DMS53 (cell line): Measurements from ENCODE around the gene HMGXB3.
A peak's percentile ranks its signal among the peaks of the same experiment; 100 is the strongest.
"Not testable (repeated sequence)": the region's sequence is repeated elsewhere in the genome, so short reads cannot be mapped to it uniquely, and the experiment has no call there.

Experiments
- DNase-seq: peaks from one replicate; lab custom pipeline; 2025; lab: John Stamatoyannopoulos, UW

The HMGXB3 gene

DNA sequence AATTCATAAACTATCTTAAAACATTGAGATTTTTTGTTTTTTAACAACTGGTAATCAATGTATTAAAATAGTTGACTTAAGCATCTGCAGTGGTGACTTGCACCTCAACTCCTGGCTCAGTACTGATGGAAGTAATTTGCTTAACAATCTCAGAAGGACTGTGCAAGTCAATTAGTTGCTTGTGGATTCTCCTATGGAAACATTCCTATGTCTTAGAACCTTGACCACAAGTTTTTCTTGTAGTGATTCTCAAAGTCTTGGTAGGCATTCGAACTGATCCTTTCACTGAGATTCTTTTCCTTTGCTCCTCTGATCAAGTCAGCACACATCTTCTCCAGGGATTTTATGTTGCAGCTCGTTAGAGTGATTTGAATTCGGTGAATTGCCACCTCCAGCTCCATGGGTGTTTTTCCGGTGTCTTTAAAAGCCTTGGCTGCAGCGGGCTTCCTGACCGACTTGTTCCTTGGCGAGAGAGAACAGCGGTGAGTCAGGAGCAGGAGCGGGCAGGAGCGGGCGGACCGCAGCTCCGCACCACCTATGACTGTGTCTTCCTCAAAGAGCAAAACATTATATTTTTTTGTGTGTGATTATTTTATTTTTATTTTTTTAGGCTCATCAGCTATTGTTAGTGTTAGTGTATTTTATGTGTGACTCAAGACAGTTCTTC is 21.1 kb downstream of the HMGXB3 start:
- DNase-seq = no peak

DNA sequence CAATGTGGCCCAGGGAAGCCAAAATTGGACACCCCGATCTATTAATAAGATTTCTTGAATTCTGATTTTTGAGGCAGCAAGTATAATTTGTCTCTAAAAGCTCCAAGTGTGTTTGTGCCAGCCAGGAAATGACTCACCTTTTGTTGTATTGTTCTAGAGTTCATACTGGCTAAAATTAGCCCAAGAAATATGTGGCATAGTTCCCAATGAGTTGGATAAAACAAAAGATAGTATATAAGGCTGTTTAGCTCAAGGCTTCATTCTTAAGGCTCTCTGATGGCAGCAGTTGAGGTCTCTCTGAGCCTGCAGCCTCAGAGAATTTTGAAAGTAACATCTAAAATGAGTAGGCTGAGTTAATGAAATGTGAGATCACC is 21.6 kb downstream of the HMGXB3 start:
- DNase-seq = peak; percentile 53

GRCh38 chr5:150022681-150023080 is 22.1 kb downstream of the HMGXB3 start:
- DNase-seq = peak; percentile 23

GRCh38 chr5:150023136-150023535 is 22.6 kb downstream of the HMGXB3 start:
- no peak for DNase-seq

DNA sequence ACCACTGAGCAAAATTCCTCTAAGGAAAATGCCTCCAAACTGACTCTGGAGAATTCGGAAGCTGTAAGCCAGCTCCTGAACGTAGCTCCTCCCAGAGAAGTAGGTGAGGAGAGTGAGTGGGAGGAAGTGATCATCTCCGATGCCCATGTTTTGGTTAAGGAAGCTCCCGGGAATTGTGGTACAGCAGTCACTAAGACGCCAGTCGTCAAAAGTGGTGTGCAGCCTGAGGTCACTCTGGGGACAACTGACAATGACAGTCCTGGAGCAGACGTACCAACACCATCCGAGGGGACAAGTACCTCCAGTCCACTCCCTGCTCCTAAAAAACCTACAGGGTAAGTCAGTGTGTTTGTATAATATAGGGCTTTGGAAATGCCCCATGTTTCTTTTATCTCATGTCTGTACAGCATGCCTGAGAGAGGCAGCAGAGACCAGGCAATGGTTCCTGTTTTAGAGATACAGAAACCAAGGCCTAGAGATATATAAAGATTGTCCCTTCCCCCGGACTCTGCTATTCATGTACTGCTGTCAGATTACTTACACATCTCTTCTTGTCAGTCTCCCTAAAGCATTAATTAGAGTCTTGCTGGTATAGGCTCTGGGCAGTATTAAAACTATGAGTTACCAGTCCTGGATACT is 23.9 kb downstream of the HMGXB3 start:
- DNase-seq = no peak

DNA sequence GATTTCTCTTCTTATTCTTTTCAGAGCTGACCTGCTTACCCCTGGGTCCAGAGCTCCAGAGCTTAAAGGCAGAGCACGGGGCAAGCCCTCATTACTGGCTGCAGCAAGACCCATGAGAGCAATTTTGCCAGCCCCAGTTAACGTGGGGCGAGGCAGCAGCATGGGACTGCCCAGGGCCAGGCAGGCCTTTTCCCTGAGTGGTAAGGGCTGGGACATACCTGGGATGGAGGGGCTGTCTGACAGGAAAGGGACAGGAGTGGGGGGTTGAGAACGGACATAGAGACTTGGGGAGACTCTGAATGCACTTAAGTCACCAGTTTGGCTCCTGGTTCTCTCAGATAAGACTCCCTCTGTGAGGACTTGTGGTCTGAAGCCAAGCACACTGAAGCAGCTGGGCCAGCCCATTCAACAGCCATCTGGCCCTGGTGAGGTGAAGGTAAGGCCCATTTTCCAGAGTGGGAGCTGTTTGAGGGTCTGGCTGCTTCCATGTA is 26.2 kb downstream of the HMGXB3 start:
- DNase-seq = no peak

GRCh38 chr5:150028047-150028446 is 27.5 kb downstream of the HMGXB3 start:
- not testable (repeated sequence) for DNase-seq

DNA sequence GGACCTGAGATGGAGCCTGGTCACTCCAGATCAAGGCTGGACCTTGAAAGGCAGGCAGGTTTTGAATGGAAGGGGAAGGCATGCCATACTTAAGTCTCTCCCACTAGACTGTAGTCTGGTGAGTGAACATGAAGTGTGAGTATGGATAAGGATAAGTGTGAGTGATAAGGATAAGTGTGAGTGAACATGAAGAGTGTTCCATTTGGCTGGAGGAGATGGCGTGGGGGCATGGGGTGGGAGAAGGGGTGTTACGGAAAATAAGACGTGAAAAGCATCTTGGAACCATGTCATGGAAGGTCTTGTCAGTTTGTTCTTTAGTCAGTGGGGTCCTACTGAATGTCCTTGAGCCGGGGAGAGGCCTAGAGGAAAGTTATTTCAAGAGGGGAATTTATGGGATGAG is 32.8 kb downstream of the HMGXB3 start:
- no peak for DNase-seq

DNA sequence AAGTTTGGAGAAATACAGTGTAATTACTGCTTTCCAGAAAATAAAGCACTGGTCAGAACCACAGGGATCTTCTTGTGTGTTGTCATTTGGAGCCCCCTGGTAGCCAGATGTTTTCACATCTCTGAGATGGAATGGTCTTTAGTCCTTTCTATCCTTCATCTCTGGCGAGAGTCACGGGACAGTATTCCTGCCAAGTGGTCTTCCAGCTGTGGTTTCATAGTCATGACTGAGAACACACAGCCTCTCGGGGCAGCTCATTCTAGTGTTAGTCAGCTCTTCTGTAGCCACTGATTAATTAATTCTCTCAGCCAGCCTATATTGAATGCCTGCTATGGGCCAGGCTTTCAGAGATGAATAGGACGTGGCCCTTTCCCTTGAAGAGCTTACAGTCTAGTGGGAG is 34.1 kb downstream of the HMGXB3 start:
- no peak for DNase-seq

- DNase-seq = no peak
Measured at GRCh38 chr5:150035139-150035895, 34.8 kb downstream of the HMGXB3 start.

GRCh38 chr5:150036513-150036912 is 36.0 kb downstream of the HMGXB3 start:
- DNase-seq = no peak

GRCh38 chr5:150038547-150038946 is 38.0 kb downstream of the HMGXB3 start:
- DNase-seq = no peak

DNA sequence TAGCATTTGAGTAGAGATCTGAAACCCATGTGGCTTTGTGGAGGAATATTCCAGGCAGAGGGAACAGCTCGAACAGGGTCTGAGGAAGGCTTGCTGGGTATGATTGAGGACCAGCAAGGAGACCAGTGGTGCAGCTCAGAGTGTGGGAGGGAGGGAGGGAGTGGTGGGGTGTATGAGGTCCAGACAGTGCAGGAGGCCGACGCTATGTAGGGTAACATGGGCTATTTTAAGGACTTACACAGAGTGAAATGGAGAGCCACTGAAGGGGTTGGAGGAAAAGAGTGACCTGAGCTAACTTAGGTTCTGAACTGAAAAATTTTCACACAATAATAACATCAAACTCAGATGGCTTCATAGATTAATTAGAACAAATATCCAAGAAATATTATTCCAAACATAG is 41.9 kb downstream of the HMGXB3 start:
- no peak for DNase-seq

DNA sequence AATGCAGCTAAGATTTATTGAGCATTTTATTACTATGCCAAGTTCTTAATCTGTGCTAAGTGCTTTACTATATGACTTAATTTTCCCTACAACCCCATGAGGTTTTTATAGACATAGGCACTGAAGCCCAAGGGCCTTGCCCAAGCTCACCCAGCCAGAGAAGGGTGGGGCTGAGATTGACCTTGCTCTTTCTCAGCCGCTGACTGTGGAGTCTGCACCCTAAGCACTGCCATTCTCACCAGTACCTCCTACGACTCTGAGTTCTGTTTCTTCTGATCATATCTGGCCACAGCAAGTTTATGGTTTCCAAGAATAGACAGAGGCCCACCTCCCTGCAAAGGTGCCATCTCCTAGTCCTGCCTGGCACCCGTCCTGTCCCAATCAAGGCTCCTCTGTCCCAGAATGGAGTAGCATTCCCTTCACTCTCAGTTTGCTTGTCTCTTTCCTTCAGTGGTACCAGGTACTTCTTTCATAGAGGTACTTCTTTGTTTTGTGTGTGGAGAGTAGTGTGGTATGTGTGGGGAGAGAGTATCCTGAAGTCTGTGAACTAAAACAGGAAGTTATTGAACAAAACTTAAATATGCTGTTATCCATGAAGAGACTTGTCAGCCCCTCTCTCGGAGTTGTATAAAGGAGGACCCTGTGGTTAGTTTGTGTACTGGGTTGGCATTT is 43.3 kb downstream of the HMGXB3 start:
- DNase-seq = no peak

- no peak for DNase-seq
Measured at GRCh38 chr5:150044329-150044681, 43.8 kb downstream of the HMGXB3 start.

DNA sequence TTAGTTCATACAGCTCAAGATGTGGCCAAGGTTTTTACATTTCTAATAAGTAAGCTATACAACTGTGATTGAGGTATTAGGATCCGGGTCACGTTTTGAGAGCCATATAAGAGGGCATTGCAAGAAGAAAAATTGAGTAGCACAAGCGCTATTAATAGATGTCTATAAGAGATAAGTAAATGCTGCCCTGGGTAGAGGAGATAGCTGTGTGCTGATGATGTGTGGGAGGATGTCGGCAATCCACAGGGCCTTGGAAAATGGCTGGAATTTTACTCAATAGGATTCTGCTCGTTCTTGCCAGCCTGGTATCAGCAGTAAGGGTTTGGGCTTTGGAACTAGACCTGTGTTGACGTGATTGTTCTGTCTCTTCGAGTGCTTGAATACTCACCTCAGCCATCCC is 44.2 kb downstream of the HMGXB3 start:
- DNase-seq = no peak

DNA sequence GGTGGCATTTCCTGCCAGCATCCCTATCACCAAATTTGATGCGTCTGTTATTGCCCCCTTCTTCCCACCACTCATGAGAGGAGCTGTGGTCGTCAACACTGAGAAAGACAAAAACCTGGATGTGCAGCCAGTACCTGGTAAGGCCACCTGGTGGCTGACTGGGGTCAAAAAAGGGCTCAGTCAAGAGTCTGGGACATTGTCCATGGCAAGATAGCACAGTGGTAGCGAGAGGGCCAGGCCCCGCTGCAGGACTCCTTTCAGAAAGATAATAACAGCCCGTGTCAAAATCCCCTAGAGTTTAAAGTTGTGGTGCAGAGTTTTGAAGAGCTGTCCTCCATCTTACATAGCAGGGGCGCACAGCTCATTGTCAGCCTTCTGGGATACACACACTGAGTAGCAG is 45.0 kb downstream of the HMGXB3 start:
- peak; percentile 44 for DNase-seq

DNA sequence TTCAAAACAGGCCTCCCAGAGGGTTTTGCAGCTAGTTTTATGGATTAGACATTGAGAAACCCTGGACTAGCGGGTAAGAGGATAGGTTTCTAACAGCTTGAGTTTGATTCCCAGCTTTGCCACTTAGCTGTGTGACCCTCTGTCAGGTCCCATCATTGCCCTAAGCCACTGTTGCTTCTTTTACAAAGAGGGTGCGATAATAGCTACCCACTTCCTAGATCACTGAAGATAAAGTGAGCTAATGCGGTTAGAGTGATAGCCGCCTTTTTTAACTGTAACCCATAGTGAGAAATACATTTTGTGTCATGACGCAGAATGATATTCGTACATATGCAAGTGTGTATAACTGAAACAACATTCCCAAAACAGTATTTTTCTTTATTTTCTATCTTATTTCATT is 45.5 kb downstream of the HMGXB3 start:
- no peak for DNase-seq

DNA sequence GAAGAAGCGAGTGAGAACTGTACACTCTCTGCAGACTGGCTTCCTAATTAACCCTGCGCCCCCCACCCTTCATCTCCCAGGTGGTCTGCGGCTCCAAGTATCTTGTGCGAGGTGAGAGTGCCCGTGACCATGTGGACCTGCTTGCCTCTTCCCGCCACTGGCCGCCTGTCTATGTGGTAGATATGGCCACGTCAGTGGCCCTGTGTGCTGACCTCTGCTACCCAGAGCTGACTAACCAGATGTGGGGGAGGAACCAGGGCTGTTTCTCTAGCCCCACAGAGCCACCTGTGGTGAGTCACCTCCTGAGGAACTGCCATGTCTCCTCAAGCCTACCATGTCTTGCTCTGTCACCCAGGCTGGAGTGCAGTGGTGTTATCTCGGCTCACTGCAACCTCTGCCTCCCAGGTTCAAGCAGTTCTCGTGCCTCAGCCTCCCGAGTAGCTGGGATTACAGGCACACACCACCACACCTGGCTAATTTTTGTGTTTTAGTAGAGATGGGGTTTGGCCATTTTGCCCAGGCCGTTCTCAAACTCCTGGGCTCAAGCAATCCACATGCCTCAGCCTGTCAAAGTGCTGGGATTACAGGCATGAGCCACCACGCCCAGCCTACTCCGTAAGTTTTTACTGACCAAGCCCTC is 49.8 kb downstream of the HMGXB3 start:
- not testable (repeated sequence) for DNase-seq

DNA sequence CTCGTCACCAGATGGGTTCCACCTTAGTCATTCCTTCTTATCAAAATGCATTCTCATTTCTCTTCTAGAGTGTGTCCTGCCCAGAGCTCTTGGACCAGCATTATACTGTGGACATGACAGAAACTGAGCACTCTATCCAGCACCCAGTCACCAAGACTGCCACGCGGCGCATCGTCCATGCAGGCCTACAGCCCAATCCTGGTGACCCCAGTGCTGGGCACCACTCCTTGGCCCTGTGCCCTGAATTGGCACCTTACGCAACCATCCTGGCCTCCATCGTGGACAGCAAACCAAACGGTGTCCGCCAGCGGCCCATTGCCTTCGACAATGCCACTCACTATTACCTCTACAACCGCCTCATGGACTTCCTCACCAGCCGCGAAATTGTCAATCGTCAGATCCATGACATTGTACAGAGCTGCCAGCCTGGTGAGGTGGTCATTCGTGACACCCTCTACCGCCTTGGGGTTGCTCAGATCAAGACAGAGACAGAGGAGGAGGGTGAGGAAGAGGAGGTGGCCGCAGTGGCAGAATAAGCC is 51.2 kb downstream of the HMGXB3 start:
- no peak for DNase-seq

- DNase-seq = no peak
Measured at GRCh38 chr5:150052226-150052955, 51.9 kb downstream of the HMGXB3 start.
